ENCODE results near the gene LYVE1.

Gene LYVE1

DNA sequence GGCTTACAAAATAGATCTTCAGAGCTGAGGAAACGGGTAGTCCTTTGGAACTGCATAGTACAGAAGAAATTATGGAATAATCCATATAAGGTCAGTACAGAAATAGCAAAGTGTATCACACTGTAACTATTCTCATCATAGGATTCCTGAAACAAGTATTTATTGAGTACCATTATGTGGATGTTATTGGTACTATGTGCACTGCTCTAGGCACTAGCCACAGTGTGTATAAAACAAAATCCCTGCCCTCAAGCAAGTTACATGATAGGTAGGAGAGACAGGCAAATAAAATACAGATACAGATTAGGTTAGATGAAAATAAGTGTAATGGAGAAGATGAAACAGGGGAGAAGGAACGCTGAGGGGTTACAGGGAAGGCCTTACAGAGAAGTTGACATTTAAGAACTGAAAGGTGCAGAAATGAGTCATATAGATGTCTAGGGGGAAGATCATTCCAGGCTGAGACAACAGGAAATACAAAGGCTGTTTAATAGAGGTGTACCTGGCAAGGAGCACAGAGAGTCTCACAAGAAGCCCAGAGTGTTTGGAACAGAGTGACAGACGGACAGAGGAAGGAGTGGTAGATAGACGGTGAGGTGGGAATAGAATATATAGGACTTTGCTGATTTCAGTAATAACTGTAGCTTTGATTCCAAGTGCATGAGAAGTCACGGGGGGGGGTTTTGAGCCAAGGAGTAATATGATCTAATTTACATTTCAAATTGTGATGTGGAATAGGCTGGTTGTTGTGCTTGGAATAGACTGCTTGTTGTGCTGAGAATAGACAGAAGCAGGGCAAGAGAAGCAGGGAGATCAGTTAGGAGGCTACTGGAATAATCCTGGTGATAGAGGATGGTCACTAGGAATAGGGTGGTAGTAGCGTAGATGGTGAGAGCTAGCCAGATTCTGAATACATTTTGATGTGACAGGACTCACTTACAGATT is 41.2 kb downstream of the LYVE1 start:
- DNase-seq (ENCODE audit: low read depth, low spot score): no peak

DNA sequence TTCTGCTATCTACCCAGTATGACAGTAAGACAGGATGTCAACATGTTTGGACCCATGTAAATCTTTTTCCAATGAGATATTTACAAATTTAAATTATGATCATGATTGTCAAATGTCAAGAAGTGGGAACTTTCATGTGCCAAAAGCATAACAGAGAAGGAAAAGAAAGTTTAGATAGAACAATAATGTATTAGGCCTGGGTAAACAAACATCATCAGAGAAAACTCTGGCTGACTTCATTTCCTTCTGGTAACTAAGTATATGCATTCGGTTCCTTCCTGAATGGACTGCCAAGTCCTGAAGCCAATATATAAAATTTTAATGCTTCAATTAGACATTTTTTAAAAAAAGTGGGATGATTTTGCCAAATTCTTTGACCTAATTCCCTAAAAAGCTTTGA is 44.0 kb downstream of the LYVE1 start:
- no peak for DNase-seq (ENCODE audit: low read depth, low spot score)

DNA sequence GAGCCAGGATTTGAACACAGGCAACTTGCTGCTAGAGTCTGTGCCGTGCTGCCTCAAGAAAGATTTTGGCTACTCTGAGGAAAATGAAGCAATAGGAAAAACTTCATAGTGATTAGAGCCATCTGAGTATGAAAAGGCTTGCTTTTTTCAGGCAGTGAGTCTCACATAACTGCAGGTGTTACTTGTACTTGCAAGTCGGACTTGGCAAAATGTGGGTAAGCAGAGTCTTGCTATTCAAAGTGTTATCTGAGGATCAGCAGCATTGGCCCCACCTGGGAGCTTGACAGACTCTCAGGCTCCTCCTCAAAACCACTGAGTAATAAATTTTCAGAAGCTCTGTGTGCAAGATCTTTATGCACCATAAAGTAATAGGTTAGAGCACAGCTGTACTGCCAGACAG is 45.5 kb downstream of the LYVE1 start:
- DNase-seq (ENCODE audit: low read depth, low spot score): no peak

DNA sequence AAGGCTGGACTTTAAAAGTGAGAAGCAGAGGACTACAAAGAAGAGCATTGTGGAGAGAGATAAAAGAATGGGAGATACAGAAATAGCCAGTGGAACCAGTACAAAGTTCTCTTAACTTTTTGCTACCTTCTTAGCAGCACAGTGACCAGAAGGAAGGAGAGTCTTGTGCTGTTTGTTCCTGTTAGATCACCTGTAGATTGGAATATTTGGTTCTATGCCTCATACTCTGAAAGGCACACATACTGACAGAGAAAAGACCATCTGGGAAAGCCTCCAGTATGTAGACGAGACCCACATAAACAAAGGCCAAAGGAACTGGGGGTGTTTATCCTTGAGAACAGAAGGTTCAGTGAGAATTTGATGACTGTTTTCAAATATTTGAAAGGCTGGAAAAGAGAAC is 46.2 kb downstream of the LYVE1 start:
- DNase-seq (ENCODE audit: low read depth, low spot score): no peak

DNA sequence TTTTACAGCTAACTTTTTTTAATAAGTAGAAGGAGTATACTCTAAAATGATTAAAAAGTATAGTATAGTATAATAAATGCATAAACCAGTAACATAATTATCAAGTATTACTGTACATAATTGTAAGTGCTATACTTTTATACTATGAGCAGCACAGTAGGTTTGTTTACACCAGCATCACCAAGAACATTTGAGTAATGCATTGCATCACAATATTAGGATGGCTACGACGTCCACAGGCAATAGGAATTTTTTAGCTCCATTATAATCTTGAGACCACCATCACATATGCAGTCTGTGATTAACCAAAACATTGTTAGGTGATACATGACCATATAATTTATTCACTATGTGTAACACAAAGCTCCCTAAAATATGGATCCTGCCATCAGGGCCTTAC is 47.9 kb downstream of the LYVE1 start:
- no peak for DNase-seq (ENCODE audit: low read depth, low spot score)

DNA sequence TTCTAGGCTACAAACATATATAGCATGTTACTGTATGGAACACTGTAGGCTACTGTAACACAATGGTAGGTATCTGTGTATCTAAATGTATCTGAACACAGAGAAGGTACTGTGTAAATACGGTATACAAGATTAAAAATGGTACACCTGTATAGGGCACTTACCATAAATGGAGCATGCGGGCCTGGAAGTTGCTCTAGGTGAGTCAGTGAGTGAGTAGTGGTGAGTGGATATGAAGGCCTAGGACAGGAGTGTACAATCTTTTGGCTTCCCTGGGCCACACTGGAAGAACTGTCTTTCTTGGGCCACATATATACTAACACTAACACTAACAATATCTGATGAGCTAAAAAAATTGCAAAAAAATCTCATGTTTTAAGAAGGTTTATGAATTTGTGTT is 48.8 kb downstream of the LYVE1 start:
- no peak for DNase-seq (ENCODE audit: low read depth, low spot score)

DNA sequence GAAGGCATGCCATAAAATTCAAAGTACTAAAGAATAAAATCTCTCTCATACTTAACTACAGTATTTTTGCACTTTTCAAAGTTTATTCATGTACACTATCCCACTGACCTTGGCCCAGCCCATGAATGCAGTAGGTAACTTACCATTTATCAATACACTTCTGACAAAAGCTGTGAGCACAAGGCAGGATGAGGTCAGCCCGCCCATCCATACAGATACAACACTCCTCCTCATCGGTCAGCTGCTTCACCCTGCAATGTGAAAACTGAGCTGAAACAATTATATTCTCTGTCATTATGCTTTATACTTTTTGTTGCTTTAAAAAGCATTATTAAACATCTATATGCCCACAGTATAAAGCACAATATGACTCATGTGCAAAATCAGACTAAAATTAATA is 49.6 kb downstream of the LYVE1 start:
- no peak for DNase-seq (ENCODE audit: low read depth, low spot score)

DNA sequence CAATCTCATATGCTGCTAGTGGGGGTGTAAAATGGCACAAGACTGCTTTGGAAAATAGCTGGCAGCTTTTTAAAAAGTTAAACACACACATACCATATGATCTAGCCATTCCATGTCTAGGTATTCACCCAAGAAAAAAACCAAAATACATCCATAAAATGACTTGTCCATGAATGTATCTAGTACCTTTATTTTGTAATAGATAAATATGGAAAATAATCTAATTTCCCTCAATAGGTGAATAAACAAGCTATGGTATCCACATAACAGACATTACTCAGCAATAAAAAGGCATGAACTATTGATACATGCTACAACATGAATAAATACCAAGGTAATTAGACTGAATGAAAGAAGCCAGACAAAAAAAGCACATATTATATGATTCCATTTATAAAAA is 50.3 kb downstream of the LYVE1 start:
- no peak for DNase-seq (ENCODE audit: low read depth, low spot score)

DNA sequence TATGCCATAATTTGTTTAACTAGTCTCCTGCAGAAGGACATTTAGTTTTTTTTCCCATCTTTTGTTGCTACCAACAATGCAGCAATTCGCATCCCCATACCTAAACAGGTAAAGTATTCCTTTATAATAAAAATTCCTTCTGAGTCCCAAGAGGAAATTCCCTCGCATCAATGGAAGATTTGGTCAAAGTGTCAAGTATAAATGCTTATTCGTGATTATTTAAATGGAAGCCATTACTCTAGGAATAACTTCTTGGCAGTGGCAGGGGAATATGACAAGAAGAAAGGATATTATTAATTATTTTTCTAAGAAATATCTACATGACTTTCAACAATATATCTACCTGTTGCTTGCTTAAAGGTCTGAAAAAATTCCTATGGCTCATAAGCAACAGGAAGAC is 53.0 kb downstream of the LYVE1 start:
- no peak for DNase-seq (ENCODE audit: low read depth, low spot score)

DNA sequence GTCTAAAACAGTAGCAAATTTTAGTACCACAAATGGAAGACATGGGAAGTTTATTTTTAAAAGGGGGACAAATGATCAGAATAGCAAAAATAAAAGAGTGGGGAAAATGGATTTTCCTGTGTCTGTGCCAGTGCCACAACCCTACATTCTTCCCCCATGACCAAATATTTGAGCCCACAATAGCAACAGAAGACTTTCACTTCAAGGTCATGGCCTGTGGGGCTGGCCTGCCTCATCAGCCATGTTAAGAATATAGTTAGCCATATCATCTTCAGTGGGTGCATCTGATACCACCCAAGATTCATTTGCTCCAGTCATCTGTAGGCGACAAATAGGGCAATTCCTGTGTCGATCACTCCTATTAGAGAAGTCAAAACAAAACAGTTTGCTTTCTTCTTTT is 53.8 kb downstream of the LYVE1 start:
- no peak for DNase-seq (ENCODE audit: low read depth, low spot score)

DNA sequence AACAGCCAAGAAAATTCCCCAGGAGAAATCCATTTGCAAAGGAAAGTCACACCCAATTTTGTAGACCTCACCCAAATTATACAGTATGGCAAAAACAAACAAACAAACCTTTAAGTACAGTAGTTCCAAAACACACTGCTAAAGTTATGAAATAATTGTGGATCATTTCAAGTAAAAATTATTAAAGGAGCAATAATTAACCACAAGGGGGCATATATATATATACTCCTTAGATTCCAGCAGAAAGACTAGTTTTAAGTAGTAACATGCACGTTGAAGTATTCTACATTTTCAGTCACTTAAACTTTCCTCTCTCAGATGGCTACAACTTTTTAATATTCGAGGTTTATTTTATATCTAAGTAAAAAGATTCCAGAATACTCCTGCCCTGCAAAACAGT is 54.3 kb downstream of the LYVE1 start:
- DNase-seq (ENCODE audit: low read depth, low spot score): no peak

DNA sequence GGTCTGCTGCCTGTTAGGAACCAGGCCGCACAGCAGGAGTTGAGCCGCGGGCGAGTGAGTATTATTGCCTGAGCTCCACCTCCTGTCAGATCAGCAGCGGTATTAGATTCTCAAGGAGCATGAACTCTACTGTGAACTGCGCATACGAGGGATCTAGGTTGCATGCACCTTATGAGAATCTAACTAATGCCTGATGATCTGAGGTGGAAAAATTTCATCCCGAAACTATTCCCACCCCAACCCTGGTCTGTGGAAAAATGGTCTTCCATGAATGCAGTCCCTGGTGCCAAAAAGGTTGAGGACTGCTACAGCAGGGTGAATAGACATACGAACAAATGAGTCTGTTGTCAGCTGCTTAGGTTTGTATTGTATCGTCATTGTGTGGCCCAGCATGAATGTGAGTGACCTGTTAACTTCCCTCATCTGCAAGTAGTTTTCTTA is 57.3 kb downstream of the LYVE1 start:
- peak; percentile 88 for DNase-seq (ENCODE audit: low read depth, low spot score)

Data from ELF-1 (cell line).